Activated CD4-positive, alpha-beta T cell treated with anti-CD3 and anti-CD28 coated beads, Interleukin-2, amount 50 U/mL, for 1 hour (primary cell): ENCODE data around the gene NINL.
"Not testable (repeated sequence)": the region's sequence is repeated elsewhere in the genome, so short reads cannot be mapped to it uniquely, and the experiment has no call there.

ENCODE experiments used
- DNase-seq: peaks from one replicate; pipeline ENCODE4 v3.0.0-alpha.2; 2020

The NINL gene

GRCh38 chr20:25584905-25585704, at the start of gene NINL:
NINL (minus strand) TSS chr20:25585531; CDS start chr20:25526587, 58,944 bp downstream.
- DNase-seq, result peak; percentile 30

DNA sequence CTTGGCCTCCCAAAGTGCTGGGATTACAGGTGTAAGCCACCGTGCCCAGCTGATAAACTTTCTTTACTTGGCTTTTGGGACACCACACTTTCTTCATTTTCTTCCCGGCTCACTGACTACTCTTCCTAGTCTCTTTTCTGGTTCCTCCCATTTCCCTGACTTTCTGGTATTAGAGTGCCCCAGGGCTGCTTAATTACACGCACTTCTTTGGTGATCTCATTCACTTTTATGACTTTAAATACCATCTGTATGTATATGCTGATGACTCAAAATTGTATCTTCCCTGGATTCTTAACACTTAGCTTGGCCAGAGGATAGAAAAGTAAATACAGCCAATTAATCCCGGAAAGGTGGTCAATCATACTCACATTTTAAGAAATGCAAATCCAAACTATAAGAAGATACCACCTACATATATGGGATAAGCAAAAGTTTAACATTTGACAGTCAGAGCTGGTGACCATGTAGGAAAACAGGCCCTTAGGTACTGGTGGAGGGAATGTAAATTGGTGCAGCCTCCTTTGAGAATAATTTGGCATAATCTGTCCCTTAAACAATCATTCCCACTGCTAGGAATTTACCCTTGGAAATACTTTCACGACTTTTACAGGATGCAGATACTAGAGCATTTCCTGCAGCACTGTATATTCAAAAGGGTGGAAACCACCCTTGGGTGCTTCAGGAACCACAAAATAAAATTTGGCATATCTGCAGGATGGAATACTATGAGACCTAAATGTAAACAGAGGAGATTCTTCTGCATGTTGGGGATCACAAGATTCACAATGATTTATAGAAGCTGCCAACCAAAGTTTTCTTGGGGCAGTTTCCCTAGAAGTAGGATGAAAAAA, 47.8 kb upstream of the NINL start:
- no peak for DNase-seq

DNA sequence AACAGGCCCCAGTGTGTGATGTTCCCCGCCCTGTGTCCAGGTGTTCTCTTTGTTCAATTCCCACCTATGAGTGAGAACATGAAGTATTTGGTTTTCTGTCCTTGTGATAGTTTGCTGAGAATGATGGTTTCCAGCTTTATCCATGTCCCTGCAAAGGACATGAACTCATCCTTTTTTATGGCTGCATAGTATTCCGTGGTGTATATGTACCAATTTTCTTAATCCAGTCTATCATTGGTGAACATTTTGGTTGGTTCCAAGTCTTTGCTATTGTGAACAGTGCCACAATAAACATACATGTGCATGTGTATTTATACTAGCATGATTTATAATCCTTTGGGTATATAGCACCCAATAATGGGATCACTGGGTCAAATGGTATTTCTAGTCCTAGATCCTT, 45.3 kb upstream of the NINL start:
- DNase-seq, result not testable (repeated sequence)

DNA sequence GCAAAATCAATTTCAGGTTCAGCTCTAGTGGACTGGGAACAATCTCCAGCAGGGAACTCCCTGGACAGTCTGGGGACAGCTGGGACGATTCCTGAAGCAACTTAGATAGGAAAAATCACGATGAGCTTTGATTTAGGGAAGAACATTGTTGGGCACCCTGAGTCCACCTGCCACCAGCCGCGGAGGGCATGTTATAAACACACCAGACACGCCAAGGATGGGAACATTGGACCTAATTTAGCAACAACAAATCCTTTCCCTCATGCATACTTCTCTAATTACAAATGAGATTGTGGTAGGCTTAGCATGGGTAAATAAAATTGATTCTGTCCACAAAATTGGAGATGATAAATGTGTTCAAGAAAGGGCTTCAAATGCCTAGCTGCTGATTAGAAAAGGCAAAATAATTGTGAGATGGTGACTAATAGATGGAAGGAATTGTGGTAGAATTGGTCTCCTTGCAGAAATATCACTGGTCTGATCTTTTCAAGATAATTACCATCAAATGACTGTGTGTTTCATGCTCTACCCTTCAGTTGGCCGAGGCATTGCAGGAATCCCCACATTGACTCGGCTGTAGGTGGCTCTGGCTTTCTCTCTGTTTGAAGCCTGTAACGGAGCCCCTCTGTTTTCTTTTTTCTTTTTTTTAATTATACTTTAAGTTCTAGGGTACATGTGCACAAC, 44.6 kb upstream of the NINL start:
- no peak for DNase-seq

- no peak for DNase-seq
Observed at GRCh38 chr20:25626779-25627178, 41.4 kb upstream of the NINL start.

GRCh38 chr20:25624500-25624939, 39.2 kb upstream of the NINL start:
- DNase-seq, result no peak

DNA sequence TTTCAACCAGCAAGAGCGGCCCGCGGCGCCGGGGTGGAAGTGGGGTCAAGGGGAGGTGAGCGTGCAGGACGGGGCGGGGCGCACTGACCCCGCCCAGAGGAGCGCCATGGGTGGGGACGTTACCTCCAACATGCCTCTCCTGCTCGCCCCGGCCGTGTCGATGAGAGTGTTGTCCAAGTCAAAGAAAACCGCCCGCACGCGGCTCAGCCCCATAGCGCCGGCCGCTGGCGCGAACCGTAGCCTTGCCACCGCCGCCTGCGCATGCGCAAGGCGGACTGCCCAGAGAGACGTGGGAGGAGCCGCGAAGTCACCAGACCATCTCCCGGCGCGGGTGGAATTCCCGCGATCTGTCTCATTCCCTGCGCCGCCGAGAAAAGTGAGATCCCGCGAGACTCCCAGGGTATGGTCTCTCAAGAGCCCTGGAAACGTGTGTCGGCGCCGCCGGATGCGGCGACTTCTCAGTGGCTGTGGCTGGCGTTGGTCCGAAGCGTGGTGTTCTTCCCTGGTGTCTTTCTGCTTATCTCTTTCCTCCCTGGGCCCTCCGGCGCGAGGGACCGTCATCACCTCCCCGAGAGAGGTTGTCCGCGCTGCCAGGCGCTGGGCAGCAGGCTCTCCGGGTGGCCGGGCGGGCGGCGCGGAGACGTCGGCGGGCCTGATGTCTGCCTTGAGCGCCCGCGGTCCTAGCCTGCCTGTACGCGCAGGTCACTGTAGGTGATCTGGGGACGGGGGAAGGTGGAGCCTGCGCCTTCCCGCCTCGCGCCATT, 38.6 kb upstream of the NINL start, which contains the start of gene NANP:
TSS of gene NANP (minus strand) at position 279 of the 764 bp plus-strand sequence. CDS start at position 213, 66 bp downstream.
- DNase-seq, result peak; percentile 73

DNA sequence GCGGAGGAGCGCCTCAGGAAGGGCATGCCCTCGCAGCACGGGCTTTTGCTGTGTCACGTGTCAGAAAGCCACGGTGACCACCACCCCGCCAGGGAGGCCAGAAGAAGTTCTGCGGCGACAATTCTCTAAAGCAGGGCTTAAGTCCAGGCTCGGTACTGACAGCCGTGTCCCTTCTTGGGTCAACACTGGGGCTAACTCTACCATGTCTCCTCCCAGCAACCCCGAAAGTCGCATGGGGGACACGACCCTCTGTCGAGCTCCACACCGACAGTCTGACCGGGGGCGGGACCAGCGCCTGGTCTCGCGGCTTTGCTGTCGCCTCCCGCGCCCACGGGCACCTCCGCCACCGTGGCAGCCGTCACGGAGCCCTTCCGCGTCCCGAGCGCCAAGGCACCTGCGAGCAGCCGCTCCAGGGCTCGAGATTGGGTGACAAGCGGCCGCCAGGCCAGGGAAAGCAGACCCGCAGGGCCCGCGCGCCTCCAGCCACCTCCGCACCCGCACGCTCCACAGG, 37.9 kb upstream of the NINL start:
- DNase-seq, result peak; percentile 14

GRCh38 chr20:25622450-25623224, 37.3 kb upstream of the NINL start:
- no peak for DNase-seq

GRCh38 chr20:25622049-25622448, 36.7 kb upstream of the NINL start:
- no peak for DNase-seq

DNA sequence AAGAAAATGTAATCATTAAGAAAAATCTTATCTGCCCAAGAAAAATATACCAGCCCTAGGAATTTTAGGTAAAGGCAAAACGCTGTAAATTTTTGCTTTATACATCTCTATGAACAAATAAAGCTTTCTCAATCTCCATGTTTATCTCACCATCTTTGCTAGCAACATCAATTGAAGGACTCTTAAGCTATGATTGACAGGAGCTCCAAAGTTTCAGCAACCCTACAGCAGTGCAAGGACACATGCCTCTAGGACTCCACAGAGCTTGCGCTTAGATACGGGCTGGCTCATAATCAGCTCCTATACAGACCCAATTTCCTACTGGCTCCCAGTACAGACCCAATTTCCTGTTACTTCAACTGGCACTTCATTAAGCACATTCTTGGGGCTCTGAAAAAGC, 34.2 kb upstream of the NINL start:
- no peak for DNase-seq

- no peak for DNase-seq
Observed at GRCh38 chr20:25608774-25609173, 23.4 kb upstream of the NINL start.

DNA sequence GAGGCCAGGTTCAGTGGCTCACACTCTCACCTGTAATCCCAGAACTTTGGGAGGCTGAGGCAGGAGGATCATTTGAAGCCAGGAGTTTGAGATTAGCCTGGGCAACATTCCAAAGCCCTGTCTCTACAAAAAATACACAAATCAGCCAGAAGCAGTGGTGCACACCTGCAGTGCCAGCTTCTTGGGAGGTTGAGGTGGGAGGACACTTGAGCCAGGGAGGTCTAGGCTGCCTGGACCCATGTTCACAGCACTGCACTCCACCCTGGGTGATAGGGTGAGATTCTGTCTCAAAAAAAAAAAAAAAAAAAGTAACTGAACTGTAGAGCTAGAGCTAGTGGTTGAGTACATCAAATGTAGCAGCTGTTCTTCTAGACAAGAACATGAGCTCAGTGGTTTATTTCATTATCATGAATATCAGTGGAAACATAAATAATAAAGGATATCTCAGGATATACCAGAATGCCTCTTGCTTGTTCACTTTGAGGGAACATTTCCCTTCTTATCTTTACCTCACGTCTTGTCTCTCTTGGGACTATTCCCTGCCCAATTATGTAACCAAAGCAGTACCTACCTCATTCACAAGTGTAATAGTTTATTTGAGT, 20.9 kb upstream of the NINL start:
- no peak for DNase-seq

- no peak for DNase-seq
Observed at GRCh38 chr20:25605148-25605547, 19.8 kb upstream of the NINL start.

GRCh38 chr20:25604611-25605010, 19.3 kb upstream of the NINL start:
- DNase-seq, result no peak

DNA sequence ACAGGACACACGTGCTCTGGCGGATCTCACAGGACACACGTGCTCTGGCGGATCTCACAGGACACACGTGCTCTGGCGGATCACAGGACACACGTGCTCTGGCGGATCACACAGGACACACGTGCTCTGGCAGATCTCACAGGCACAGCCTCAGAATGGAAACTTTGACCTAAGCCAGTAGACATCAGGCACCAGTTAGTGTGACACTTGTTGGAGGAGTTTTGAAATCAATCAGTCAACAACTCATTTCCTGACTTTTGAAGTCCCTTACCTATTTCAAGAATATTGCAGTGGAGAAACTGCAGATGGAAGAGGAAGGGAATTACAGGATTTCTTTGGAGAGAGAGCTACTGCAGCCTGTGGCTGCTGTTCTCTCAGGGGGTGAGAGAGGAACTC, 17.6 kb upstream of the NINL start:
- not testable (repeated sequence) for DNase-seq

DNA sequence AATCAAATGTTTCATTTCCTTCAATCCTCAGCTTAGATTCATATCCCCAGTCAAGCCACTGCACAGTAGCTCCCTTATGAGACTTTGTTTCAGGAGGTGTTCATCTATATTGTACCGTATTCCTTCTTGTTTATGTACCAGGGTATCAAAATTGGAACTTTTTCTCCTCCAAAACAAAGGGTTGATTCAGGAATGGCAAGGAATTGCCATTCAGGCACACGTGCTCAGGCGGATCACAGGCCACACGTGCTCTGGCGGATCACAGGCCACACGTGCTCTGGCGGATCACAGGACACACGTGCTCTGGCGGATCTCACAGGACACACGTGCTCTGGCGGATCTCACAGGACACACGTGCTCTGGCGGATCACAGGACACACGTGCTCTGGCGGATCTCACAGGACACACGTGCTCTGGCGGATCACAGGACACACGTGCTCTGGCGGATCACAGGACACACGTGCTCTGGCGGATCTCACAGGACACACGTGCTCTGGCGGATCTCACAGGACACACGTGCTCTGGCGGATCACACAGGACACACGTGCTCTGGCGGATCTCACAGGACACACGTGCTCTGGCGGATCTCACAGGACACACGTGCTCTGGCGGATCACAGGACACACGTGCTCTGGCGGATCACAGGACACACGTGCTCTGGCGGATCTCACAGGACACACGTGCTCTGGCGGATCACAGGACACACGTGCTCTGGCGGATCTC, 17.0 kb upstream of the NINL start:
- not testable (repeated sequence) for DNase-seq

- DNase-seq, result no peak
Observed at GRCh38 chr20:25601659-25602058, 16.3 kb upstream of the NINL start.

- DNase-seq, result no peak
Observed at GRCh38 chr20:25600632-25601031, 15.3 kb upstream of the NINL start.

DNA sequence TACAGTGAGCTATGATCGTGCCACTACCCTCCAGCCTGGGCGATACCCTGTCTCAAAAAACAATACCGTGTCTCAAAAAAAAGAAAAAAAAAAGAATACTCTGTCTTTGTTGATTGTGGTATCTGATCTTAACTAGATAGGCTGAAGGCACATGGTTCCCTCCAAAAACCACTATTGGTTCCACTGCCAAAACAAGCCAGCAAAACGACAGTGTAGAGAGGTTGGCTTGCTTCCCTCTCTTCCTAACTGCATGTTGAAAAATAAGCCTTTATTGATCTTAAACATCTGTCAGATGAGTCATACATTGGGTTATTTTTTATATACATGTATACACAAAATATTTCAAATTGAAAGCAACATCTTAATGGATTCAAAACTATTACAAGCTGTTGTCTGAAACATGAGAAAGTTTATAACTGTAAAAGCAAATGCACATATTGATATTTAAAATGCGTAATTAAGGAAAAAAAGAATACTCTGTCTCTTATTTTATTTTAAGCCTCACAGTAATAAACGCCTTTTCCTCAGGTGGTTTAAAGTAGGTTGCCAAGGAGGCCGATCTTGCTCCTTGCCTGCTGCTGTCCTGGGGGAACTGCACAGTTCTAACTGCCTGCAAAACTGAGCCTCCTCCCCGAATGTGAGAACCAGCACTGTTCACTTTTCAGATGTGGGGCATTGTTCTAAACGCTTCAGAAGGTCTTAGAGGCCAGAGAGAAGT, 7.0 kb upstream of the NINL start:
- DNase-seq, result no peak
